HG03064 (cell line): Measurements from ENCODE around the gene FOCAD.

Source experiments
- ATAC-seq: cut with Tn5 transposase; IDR thresholded peaks from one replicate; pipeline ENCODE4 v1.9.1; 2021; ENCODE audit warnings: low read depth; ENCODE audit not compliant: unreplicated experiment

Gene FOCAD

GRCh38 chr9:20863945-20864344 is 179.9 kb downstream of the FOCAD start:
- no peak for ATAC-seq

- ATAC-seq, result no peak
Observed at GRCh38 chr9:20865347-20865746, 181.3 kb downstream of the FOCAD start.

- ATAC-seq, result no peak
Observed at GRCh38 chr9:20870115-20870514, 186.1 kb downstream of the FOCAD start.

GRCh38 chr9:20872340-20872977 is 188.4 kb downstream of the FOCAD start:
- no peak for ATAC-seq

- ATAC-seq, result no peak
Observed at GRCh38 chr9:20873240-20873865, 189.3 kb downstream of the FOCAD start.

- no peak for ATAC-seq
Observed at GRCh38 chr9:20880271-20880670, 196.2 kb downstream of the FOCAD start.

- ATAC-seq, result no peak
Observed at GRCh38 chr9:20880675-20881074, 196.6 kb downstream of the FOCAD start.

- ATAC-seq, result no peak
Observed at GRCh38 chr9:20884985-20885593, 201.0 kb downstream of the FOCAD start.

- no peak for ATAC-seq
Observed at GRCh38 chr9:20898885-20899554, 215.0 kb downstream of the FOCAD start.

GRCh38 chr9:20903212-20903611 is 219.2 kb downstream of the FOCAD start:
- ATAC-seq, result no peak

GRCh38 chr9:20904995-20905394 is 220.9 kb downstream of the FOCAD start:
- ATAC-seq, result no peak

- ATAC-seq, result no peak
Observed at GRCh38 chr9:20906326-20906725, 222.3 kb downstream of the FOCAD start.

GRCh38 chr9:20908461-20908860 is 224.4 kb downstream of the FOCAD start:
- no peak for ATAC-seq

- no peak for ATAC-seq
Observed at GRCh38 chr9:20914556-20914955, 230.5 kb downstream of the FOCAD start.

- no peak for ATAC-seq
Observed at GRCh38 chr9:20921362-20921761, 237.3 kb downstream of the FOCAD start.

- no peak for ATAC-seq
Observed at GRCh38 chr9:20925256-20926045, 241.4 kb downstream of the FOCAD start.

GRCh38 chr9:20929276-20929675 is 245.2 kb downstream of the FOCAD start:
- ATAC-seq, result no peak

- no peak for ATAC-seq
Observed at GRCh38 chr9:20930836-20931235, 246.8 kb downstream of the FOCAD start.

GRCh38 chr9:20940447-20941173 is 256.6 kb downstream of the FOCAD start:
- peak; percentile 32 for ATAC-seq

- ATAC-seq, result peak; percentile 92
Observed at GRCh38 chr9:20941174-20941690, 257.2 kb downstream of the FOCAD start.
